OCI-LY1 (cell line): ENCODE measurements around the gene DMD.

ENCODE experiments used
- H2AFZ ChIP-seq: fragments of 200-600 bp; sonication (generic), shearing (Covaris generic); 2 replicates; pipeline ENCODE4 v1.6.0; 2014; ENCODE audit warnings: antibody characterized with exemption, mild to moderate bottlenecking, low read length
- H3F3A ChIP-seq: fragments of 200-600 bp; sonication (generic), shearing (Covaris generic); 2 replicates; pipeline ENCODE4 v1.6.0; 2014; ENCODE audit warnings: mild to moderate bottlenecking, antibody characterized with exemption, low read length, moderate library complexity; ENCODE audit not compliant: insufficient read depth
- H3K27ac ChIP-seq: fragments of 200-600 bp; sonication (generic); 2 replicates; pipeline ENCODE4 v1.5.1; 2014; ENCODE audit warnings: low read length, mixed run types, mild to moderate bottlenecking, low read depth; ENCODE audit not compliant: poor library complexity, severe bottlenecking
- H3K27me3 ChIP-seq: fragments of 200-600 bp; sonication (generic); 2 replicates; pipeline ENCODE4 v1.6.0; 2014; ENCODE audit warnings: antibody characterized with exemption, mild to moderate bottlenecking, low read length, moderate library complexity; ENCODE audit not compliant: insufficient read depth
- H3K36me3 ChIP-seq: fragments of 200-600 bp; sonication (generic); 2 replicates; pipeline ENCODE4 v1.6.1; 2014; ENCODE audit warnings: mild to moderate bottlenecking, antibody characterized with exemption, low read length, moderate library complexity, mixed read lengths; ENCODE audit not compliant: insufficient read depth
- H3K4me1 ChIP-seq: fragments of 200-600 bp; sonication (generic); 2 replicates; pipeline ENCODE4 v1.5.1; 2014; ENCODE audit warnings: mild to moderate bottlenecking, low read length, moderate library complexity; ENCODE audit not compliant: insufficient read depth, severe bottlenecking
- H3K4me2 ChIP-seq: fragments of 200-600 bp; sonication (generic), shearing (Covaris generic); 2 replicates; pipeline ENCODE4 v1.6.1; 2014; ENCODE audit warnings: low read length
- H3K4me3 ChIP-seq: fragments of 200-600 bp; sonication (generic); 2 replicates; pipeline ENCODE4 v1.5.1; 2014; ENCODE audit warnings: low read length, low read depth, mild to moderate bottlenecking, mixed read lengths; ENCODE audit not compliant: poor library complexity, severe bottlenecking
- H3K79me2 ChIP-seq: fragments of 200-600 bp; shearing (Covaris generic); 2 replicates; pipeline ENCODE4 v1.6.1; 2016; ENCODE audit warnings: mixed run types, low read length, mixed read lengths; ENCODE audit not compliant: insufficient read depth
- H3K9ac ChIP-seq: fragments of 200-600 bp; sonication (generic), shearing (Covaris generic); 2 replicates; pipeline ENCODE4 v1.6.1; 2014; ENCODE audit warnings: mild to moderate bottlenecking, low read length, mixed read lengths
- H3K9me2 ChIP-seq: fragments of 200-600 bp; sonication (generic), shearing (Covaris generic); 2 replicates; pipeline ENCODE4 v1.6.1; 2014; ENCODE audit warnings: low read depth, mild to moderate bottlenecking, low read length, mixed read lengths
- H3K9me3 ChIP-seq: fragments of 200-600 bp; shearing (Covaris generic); 2 replicates; pipeline ENCODE4 v1.6.1; 2014; ENCODE audit warnings: low read length, mixed read lengths
- H4K20me1 ChIP-seq: fragments of 200-600 bp; sonication (generic), shearing (Covaris generic); 2 replicates; pipeline ENCODE4 v1.6.0; 2016; ENCODE audit warnings: mild to moderate bottlenecking, low read length; ENCODE audit not compliant: insufficient read depth
- EZH2 ChIP-seq: fragments of 200-600 bp; sonication (generic), shearing (Covaris generic); IDR thresholded peaks from 2 replicates; pipeline ENCODE4 v1.8.0; 2017; ENCODE audit warnings: borderline replicate concordance, mixed run types, mild to moderate bottlenecking, antibody characterized with exemption, low read length, moderate library complexity, mixed read lengths
- TF ChIP-seq, protein P1 (sequence below): fragments of 200-600 bp; sonication (generic), shearing (Covaris generic); IDR thresholded peaks from 2 replicates; pipeline ENCODE4 v1.5.1; 2017; ENCODE audit warnings: mild to moderate bottlenecking, antibody characterized with exemption, low read length, moderate library complexity, mixed read lengths

Gene DMD

DNA sequence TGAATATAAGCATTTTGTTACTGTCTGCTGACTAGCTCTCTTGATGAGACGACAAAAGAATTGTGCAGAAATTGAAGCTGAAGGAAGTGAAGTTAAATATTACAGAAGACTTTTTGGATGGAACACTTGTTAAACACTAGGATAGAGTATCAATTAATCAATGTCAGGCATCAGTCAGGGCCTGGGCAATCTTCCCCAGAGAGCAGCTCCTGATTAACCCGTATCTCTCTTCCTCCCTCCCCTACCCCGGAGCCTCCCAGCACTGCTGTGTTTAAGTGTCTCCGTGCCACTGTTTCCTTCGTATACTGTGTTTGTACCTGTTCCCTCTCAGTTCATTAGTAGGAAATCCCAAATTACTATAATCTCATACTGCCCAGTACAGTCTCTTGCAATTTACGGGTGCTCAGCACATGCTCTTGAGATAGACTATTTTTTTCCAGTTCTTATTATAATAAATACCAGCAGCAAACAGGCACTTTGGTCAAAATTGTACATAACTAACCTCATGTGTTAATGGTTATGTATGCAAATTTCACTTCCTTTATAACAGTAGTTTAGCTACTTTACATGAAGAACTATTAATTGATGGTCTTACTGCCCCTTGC, 1373.8 kb downstream of the DMD start:
- Histone ChIP-seq H3K4me1 (peaks cover 7% of the 10 kb centered on the region), H3K36me3 (no peaks in the 10 kb centered on the region), H3K4me3 (no peak overlapping the region), H2AFZ (no peak overlapping the region), H3F3A (no peaks in the 10 kb centered on the region), H3K9me2 (no peaks in the 10 kb centered on the region), H4K20me1 (no peaks in the 10 kb centered on the region), H3K4me2 (no peak overlapping the region), H3K9ac (no peak overlapping the region), H3K9me3 (no peaks in the 10 kb centered on the region), H3K79me2 (no peaks in the 10 kb centered on the region), H3K27ac (no peak overlapping the region), H3K27me3 (no peaks in the 10 kb centered on the region)
- TF ChIP-seq, protein P1, sequence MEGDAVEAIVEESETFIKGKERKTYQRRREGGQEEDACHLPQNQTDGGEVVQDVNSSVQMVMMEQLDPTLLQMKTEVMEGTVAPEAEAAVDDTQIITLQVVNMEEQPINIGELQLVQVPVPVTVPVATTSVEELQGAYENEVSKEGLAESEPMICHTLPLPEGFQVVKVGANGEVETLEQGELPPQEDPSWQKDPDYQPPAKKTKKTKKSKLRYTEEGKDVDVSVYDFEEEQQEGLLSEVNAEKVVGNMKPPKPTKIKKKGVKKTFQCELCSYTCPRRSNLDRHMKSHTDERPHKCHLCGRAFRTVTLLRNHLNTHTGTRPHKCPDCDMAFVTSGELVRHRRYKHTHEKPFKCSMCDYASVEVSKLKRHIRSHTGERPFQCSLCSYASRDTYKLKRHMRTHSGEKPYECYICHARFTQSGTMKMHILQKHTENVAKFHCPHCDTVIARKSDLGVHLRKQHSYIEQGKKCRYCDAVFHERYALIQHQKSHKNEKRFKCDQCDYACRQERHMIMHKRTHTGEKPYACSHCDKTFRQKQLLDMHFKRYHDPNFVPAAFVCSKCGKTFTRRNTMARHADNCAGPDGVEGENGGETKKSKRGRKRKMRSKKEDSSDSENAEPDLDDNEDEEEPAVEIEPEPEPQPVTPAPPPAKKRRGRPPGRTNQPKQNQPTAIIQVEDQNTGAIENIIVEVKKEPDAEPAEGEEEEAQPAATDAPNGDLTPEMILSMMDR = no peak
- no peak for TF ChIP-seq EZH2

DNA sequence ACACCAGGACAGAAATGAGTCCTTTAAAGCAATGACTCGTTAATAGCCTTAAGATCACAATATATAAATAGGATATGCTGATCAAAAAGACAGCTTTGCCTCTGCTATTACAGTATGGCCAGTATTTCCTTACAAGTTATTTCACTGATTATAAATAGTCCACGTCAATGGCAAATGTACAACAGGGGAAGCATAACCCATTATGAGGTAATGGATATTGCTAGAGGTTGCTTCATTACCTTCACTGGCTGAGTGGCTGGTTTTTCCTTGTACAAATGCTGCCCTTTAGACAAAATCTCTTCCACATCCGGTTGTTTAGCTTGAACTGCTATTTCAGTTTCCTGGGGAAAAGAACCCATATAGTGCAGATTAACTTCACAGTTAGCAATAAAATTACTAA, 1374.9 kb downstream of the DMD start:
- Histone ChIP-seq H3K27ac (no peak overlapping the region), H3K27me3 (no peaks in the 10 kb centered on the region), H3F3A (no peaks in the 10 kb centered on the region)

DNA sequence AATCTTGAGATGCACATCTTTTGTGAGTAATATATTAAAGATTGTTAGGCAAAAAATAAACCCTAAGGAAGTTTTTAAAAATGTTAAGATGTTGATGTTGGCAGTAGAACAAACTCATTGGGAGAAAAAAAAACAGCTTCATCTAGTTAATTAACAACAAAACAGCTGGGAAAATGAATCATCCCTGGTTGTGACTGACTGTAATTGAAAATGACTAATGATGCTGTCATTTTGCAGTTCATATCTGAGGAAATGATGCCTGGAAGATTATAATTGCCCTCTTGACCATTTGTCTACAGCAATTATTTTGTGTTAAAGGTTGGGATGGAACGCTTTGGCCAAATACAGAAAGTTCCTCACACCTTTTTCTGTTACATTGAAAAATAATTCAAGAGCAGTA, 1379.1 kb downstream of the DMD start:
- H4K20me1 ChIP-seq = no peaks in the 10 kb centered on the region
- no peaks in the 10 kb centered on the region for H3K79me2 ChIP-seq
- H3K4me3 ChIP-seq = no peak overlapping the region
- H3F3A ChIP-seq = no peaks in the 10 kb centered on the region
- no peak overlapping the region for H2AFZ ChIP-seq
- no peak overlapping the region for H3K27ac ChIP-seq
- no peaks in the 10 kb centered on the region for H3K27me3 ChIP-seq
- no peak for TF ChIP-seq EZH2
- TF ChIP-seq, protein P1 = no peak
- no peak overlapping the region for H3K4me2 ChIP-seq
- H3K9me3 ChIP-seq = no peaks in the 10 kb centered on the region
- peaks cover 3% of the 10 kb centered on the region for H3K4me1 ChIP-seq
- no peaks in the 10 kb centered on the region for H3K36me3 ChIP-seq
- no peaks in the 10 kb centered on the region for H3K9me2 ChIP-seq
- no peak overlapping the region for H3K9ac ChIP-seq

More for the DNA sequence above, 1374.9 kb downstream of the DMD start:
- Histone ChIP-seq H3K36me3 (no peaks in the 10 kb centered on the region), H3K4me1 (peaks cover 7% of the 10 kb centered on the region), H3K79me2 (no peaks in the 10 kb centered on the region), H2AFZ (no peak overlapping the region), H4K20me1 (no peaks in the 10 kb centered on the region), H3K9me2 (no peaks in the 10 kb centered on the region), H3K4me3 (no peak overlapping the region), H3K9me3 (no peaks in the 10 kb centered on the region), H3K9ac (no peak overlapping the region), H3K4me2 (no peak overlapping the region)
- TF ChIP-seq, protein P1 = no peak
- TF ChIP-seq EZH2 = no peak
